H1 (cell line): ENCODE results near the gene MCC.

Source experiments
- BRCA1 ChIP-seq: IDR thresholded peaks from 2 replicates; pipeline ENCODE4 v1.6.1; 2012; ENCODE audit warnings: low read depth, low read length, improper control_type of control experiment
- CEBPB ChIP-seq: IDR thresholded peaks from 2 replicates; pipeline ENCODE4 v1.6.1; 2012; ENCODE audit warnings: low read depth, low read length
- EZH2 ChIP-seq: fragments of 200-600 bp; sonication (generic); IDR thresholded peaks from 2 replicates; pipeline ENCODE4 v1.7.1; 2012; ENCODE audit warnings: low read depth, mild to moderate bottlenecking, moderate library complexity, low read length, inconsistent platforms; ENCODE audit not compliant: severe bottlenecking
- POLR2A ChIP-seq, 2 experiments: IDR thresholded peaks; 1 replicate in 1 of 2; 2 replicates in 1 of 2; pipeline ENCODE4 v1.6.1; 2011; ENCODE audit warnings: low read depth in 2 of 2, low read length in 2 of 2, mild to moderate bottlenecking in 2 of 2; ENCODE audit errors: control extremely low read depth in 1 of 2
- SUZ12 ChIP-seq: fragments of 200-600 bp; sonication (generic); IDR thresholded peaks from 2 replicates; pipeline ENCODE4 v1.6.1; 2012; ENCODE audit warnings: mild to moderate bottlenecking, inconsistent platforms, low read length, moderate library complexity, mixed read lengths
- TAF1 ChIP-seq: IDR thresholded peaks from 2 replicates; pipeline ENCODE4 v1.6.1; 2011; ENCODE audit warnings: mild to moderate bottlenecking, low read depth, low read length
- ZNF274 ChIP-seq: IDR thresholded peaks from 2 replicates; pipeline ENCODE4 v1.7.0; 2012; ENCODE audit warnings: low read length, borderline replicate concordance; ENCODE audit errors: extremely low read depth
- TF ChIP-seq, protein P1 (sequence below), 3 experiments: IDR thresholded peaks; 1 replicate in 2 of 3; 2 replicates in 1 of 3; pipeline versions ENCODE4 v1.5.1 to v1.6.1; 2011; ENCODE audit warnings: low read length in 3 of 3, mild to moderate bottlenecking in 3 of 3, inconsistent platforms in 2 of 3, low read depth in 1 of 3, moderate library complexity in 1 of 3; ENCODE audit not compliant: insufficient read depth in 1 of 3; ENCODE audit errors: control extremely low read depth in 1 of 3

- TF ChIP-seq TAF1 = no peak
- TF ChIP-seq POLR2A (IDR thresholded peaks at IDR 0.05; ENCODE audit: control extremely low read depth in 1 of 2, low read depth in 2 of 2, low read length in 2 of 2) = no peak
- TF ChIP-seq, protein P1, sequence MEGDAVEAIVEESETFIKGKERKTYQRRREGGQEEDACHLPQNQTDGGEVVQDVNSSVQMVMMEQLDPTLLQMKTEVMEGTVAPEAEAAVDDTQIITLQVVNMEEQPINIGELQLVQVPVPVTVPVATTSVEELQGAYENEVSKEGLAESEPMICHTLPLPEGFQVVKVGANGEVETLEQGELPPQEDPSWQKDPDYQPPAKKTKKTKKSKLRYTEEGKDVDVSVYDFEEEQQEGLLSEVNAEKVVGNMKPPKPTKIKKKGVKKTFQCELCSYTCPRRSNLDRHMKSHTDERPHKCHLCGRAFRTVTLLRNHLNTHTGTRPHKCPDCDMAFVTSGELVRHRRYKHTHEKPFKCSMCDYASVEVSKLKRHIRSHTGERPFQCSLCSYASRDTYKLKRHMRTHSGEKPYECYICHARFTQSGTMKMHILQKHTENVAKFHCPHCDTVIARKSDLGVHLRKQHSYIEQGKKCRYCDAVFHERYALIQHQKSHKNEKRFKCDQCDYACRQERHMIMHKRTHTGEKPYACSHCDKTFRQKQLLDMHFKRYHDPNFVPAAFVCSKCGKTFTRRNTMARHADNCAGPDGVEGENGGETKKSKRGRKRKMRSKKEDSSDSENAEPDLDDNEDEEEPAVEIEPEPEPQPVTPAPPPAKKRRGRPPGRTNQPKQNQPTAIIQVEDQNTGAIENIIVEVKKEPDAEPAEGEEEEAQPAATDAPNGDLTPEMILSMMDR (IDR thresholded peaks at IDR 0.05; ENCODE audit: control extremely low read depth in 1 of 3, insufficient read depth in 1 of 3, low read depth in 1 of 3, low read length in 3 of 3) = no peak
- TF ChIP-seq BRCA1 = no peak
- no peak for TF ChIP-seq CEBPB
- no peak for TF ChIP-seq ZNF274
- no peak for TF ChIP-seq SUZ12
- TF ChIP-seq EZH2 = no peak
Observed at GRCh38 chr5:113068559-113068958, 419.7 kb downstream of the MCC start.
